Ovary (tissue), 3 donors: ENCODE data around the gene CTDSPL.

Source experiments
- CTCF ChIP-seq, 3 donors: fragments of 450-650 bp in 2 of 3; fragments of 200-600 bp in 1 of 3; IDR thresholded peaks; one replicate each; pipeline versions ENCODE4 v1.5.1 to v1.8.0; 2016 to 2022; ENCODE audit warnings: antibody characterized with exemption in 3 of 3, mild to moderate bottlenecking in 1 of 3
- EP300 ChIP-seq: sonication (generic); formaldehyde crosslinking; IDR thresholded peaks from one replicate; pipeline ENCODE4 v1.6.1; 2017; ENCODE audit warnings: antibody characterized with exemption
- POLR2A ChIP-seq: fragments of 450-650 bp; IDR thresholded peaks from one replicate; pipeline ENCODE4 v1.6.1; 2017; ENCODE audit warnings: antibody characterized with exemption, mild to moderate bottlenecking, moderate library complexity
- donor health status: DM: no; HTN: no; CAD: no.

DNA sequence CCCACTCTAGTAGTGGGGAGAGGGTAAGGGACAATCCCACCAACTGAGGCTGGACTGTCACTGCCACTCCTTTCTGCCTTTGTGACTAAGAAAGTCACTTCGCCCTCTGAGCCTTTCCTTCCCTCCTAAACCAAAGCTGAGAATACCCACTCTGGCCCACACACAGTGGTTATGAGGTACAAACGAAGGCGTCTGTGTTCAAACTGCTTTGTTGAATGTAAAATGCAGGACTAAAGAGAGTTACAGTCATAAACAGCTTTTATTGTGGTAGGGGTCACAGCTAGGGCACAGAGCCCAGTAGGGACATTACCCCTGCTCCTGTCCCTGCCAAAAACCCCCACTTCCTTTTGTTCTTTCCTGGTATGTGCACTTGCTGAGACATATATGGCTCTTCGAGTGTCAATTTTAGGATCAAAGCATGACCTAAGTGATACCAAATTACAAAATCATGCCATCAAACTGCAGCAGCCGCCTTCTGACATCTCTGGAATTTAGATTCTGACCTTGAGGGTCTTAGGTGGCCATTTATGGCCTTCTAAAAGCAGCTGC is 45.1 kb downstream of the CTDSPL start:
- no peak for TF ChIP-seq CTCF (IDR thresholded peaks at IDR 0.05)
- TF ChIP-seq POLR2A: no peak
- no peak for TF ChIP-seq EP300
